VCaP (cell line): ENCODE measurements around the gene ALG2.

Source experiments
- H3K27ac ChIP-seq: fragments of 450-650 bp; 2 replicates; pipeline ENCODE4 v1.5.1; 2017
- CTCF ChIP-seq: fragments of 450-650 bp; conservative IDR thresholded peaks from 2 replicates; pipeline ENCODE4 v1.5.1; 2017; ENCODE audit warnings: mild to moderate bottlenecking, moderate library complexity

ALG2 gene

GRCh38 chr9:99262949-99263418 is 41.2 kb upstream of the ALG2 start:
- no peak for TF ChIP-seq CTCF
- no peak overlapping the region for H3K27ac ChIP-seq

- no peak for TF ChIP-seq CTCF
- H3K27ac ChIP-seq = no peak overlapping the region
These were observed 40.2 kb upstream of the ALG2 start for GRCh38 chr9:99261923-99262322.

GRCh38 chr9:99259231-99259918 is 37.6 kb upstream of the ALG2 start:
- H3K27ac ChIP-seq = peak overlapping the region; percentile 64

GRCh38 chr9:99257723-99258389 is 36.1 kb upstream of the ALG2 start:
- no peak overlapping the region for H3K27ac ChIP-seq
- no peak for TF ChIP-seq CTCF

More at GRCh38 chr9:99259231-99259918, 37.6 kb upstream of the ALG2 start:
- TF ChIP-seq CTCF = no peak

- TF ChIP-seq CTCF = no peak
- H3K27ac ChIP-seq = no peak overlapping the region
These were observed 33.9 kb upstream of the ALG2 start for GRCh38 chr9:99255651-99256050.

GRCh38 chr9:99253772-99254431 is 32.2 kb upstream of the ALG2 start:
- H3K27ac ChIP-seq = no peak overlapping the region
- no peak for TF ChIP-seq CTCF

- TF ChIP-seq CTCF = no peak
- H3K27ac ChIP-seq = no peak overlapping the region
These were observed 31.4 kb upstream of the ALG2 start for GRCh38 chr9:99253134-99253533.
